Activated CD8-positive, alpha-beta memory T cell treated with anti-CD3 and anti-CD28 coated beads for 36 hours (primary cell): ENCODE data around the gene STARD10. TPM values are rescaled to one million over a fixed set of nuclear protein-coding genes. Genes with fewer than 3 reads are reported as not detected.

Experiments
- CTCF ChIA-PET: fragments of 350-600 bp; sonication (Branson Sonifier 250); formaldehyde crosslinking; loops from one replicate; lab custom pipeline; 2021; ENCODE audit warnings: antibody characterized with exemption; lab: Charles Lee
- POLR2A ChIA-PET: fragments of 350-600 bp; sonication (Branson Sonifier 250); formaldehyde crosslinking; loops from one replicate; lab custom pipeline; 2021; ENCODE audit warnings: antibody characterized with exemption; lab: Charles Lee
- total RNA-seq, 2 experiments: library from RNA; stranded (reverse); gene quantifications; one replicate each; pipeline ENCODE4 v1.2.3, GENCODE V29; 2021

The STARD10 gene
- total RNA-seq, 2 experiments from 2014 or later = 7.8 to 11.4 TPM

GRCh38 chr11:72760539-72761405 lies 33.1 kb downstream of the STARD10 start:
- ChIA-PET CTCF (interaction anchor here (0.9 kb wide), 1 partner anchor 24 kb away, joined by 3 read pairs; no protein-coding TSS in a partner anchor), POLR2A (no interaction called here)

GRCh38 chr11:72759468-72759985 lies 34.3 kb downstream of the STARD10 start:
- ChIA-PET CTCF (no interaction called here), POLR2A (no interaction called here)

- ChIA-PET CTCF (no interaction called here), POLR2A (no interaction called here)
Measured at GRCh38 chr11:72758690-72759389, 35.0 kb downstream of the STARD10 start.

GRCh38 chr11:72758304-72758689 lies 35.5 kb downstream of the STARD10 start:
- POLR2A ChIA-PET = no interaction called here
- CTCF ChIA-PET = interaction anchor here (1.1 kb wide), 1 partner anchor 36 kb away, joined by 3 read pairs; the partner anchor contains the start of gene STARD10

DNA sequence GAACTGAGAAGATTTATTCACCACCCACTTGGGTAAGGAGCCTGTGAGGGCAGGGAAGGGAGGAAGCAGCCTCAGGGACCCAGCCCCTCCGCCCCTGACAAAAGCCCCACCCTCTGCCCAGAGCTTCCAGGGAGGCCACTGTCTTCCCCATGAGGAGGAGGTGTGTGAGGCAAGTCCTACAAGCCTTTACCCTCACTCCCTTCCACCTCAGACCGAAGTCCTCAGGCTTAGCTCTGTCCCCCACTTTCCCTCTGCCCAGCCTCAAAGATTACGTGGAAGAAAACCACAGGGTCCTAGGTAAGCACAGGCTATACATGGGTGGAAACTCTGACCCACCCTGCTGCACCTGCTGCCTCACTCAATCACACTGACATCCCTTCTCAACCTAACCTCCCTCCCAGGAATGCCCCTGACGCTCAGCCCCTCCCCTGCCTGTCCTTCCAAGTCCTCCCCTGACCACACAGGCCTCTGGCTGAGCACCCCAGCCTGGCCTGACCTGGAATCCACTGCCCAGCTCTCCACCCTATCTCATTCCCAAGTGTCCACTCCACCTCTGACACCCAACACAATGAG lies 38.0 kb downstream of the STARD10 start:
- ChIA-PET POLR2A (no interaction called here), CTCF (interaction anchor here (1.0 kb wide), 1 partner anchor 31 kb away, joined by 3 read pairs; no protein-coding TSS in a partner anchor)

DNA sequence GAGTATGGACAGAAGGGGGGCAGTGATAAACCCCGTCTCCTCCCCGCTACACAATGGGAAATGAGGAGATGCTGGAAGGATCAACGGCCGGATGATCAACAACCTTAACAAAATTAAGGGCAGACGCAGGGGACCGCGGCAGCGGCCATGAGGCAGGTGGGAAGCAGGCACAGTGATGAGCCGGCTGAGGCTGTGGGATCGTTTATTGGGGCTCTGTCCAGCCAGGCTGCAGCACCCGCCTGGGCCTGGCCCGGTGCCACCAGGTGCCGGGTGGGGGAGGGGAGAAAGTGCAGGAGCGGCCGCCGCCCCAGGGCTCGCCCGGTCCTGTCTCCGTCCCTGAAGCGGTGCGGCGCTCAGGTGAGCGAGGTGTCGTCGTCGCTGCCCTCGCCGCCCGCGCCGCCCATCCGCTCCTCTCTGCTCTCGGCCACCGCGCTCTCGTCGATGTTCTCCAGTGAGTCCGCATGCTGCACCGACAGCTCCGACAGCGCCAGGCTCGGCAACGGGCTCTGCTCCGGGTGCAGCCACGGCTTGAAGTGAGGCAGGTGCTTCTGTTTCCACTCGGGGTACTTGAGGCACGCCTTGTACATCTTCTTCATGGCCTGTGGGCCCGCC lies 39.2 kb downstream of the STARD10 start:
- POLR2A ChIA-PET = no interaction called here
- CTCF ChIA-PET = no interaction called here

DNA sequence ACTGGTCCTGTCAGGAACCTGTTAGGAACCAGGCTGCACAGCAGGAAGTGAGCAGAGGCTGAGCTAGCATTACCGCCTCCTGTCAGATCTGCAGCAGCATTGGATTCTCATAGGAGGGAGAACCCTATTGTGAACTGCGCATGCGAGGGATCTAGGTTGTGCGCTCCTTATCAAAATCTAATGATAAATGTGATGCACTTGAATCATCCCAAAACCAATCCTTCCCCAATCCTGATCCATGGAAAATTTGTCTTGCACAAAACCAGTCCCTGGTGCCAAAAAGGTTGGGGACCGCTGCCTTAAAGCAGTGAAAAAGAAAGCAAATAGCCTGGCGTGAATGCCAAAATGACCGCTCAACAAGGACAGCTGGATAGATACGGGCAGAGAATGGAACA lies 39.7 kb downstream of the STARD10 start:
- CTCF ChIA-PET = no interaction called here

DNA sequence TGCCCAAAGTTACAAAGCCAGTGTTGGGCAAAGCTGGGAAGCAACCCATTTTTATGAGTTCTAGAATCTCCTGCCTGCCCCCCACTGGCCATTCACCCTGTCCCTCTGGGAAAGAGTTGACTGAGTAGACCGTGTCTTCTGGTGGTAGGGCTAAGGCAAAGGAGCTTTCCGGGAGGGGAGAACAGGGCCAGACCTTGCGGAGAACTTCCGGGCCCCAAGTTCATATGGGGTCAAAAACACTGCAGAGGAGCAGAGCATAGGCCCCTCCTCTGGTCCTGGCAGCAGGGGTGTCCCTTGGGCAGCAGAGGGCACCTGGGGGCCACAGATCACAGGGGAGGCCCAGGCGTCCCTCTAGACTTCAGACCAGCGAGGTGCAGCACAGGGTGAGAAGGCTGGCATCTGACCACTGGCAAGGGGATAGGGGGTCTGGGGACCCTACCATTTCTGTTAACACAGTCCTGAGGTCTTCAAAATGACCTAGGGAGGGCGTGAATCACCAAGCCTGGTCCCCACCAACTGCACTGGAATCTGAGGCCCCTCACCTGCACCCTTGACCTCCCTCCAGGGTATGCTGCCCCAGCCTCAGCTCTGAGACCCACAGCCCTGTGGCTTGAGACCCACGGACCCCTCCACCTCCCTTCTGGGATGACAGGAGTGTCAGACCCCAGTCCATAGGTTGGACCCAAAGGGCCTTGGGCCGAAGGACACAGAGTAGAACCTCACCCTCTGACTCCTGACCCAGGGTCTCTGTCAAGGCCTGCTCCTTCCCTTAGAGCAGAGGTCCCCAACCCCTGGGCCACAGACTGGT lies 40.3 kb downstream of the STARD10 start:
- POLR2A ChIA-PET = no interaction called here
- CTCF ChIA-PET = interaction anchor here (1.9 kb wide), 1 partner anchor 40 kb away, joined by 6 read pairs; the partner anchor contains the start of gene STARD10

More for the DNA sequence above, 39.7 kb downstream of the STARD10 start:
- POLR2A ChIA-PET = no interaction called here

DNA sequence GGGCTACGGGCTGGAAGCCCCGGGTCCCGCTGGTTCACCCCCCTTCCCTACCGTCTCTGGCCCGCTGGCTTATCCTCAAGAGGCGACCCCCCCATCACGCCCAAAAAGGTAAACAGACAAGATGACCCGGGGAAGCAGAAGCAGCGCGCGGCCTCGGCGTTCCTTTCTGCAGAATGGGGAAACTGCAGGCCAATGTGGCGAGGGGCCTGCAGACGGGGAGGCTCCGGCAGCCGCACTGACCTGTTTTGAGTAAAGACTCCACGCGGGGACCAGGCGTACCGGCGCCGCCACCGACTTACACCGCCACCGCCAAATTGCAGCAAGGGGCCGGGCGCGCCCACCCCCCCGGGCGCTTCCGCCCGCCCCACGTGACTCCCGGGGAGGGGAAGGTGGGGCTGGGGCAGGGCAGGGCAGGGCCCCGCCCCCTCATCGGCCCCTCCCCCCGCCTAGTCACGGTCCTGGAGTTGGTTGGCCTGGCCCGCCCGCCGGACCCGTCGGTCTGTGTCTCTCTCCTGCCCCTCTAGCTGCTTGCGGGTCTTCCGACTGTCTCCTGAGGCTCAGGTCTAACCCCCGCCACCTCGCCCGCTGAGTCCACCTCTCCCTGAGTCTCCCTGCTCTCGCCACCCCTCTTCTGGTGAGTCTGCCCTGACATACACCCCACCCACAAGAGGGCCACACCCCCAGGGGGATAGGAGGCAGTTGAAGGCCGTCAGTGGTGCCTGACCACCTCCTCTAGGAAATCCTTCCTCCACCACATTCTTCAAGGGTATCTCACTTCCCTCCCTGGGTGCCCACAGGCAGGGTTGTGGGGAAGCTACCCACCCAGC lies 41.5 kb downstream of the STARD10 start, which contains the start of gene ARAP1:
ARAP1 (minus strand) TSS at position 321 of the 827 bp plus-strand sequence. CDS start 25,280 bp downstream, outside the sequence.
- POLR2A ChIA-PET = interaction anchor here (0.7 kb wide), 1 partner anchor 30 kb away, joined by 3 read pairs; no protein-coding TSS in a partner anchor
- CTCF ChIA-PET = interaction anchor here (1.9 kb wide), 1 partner anchor 42 kb away, joined by 6 read pairs; the partner anchor contains the start of gene STARD10

DNA sequence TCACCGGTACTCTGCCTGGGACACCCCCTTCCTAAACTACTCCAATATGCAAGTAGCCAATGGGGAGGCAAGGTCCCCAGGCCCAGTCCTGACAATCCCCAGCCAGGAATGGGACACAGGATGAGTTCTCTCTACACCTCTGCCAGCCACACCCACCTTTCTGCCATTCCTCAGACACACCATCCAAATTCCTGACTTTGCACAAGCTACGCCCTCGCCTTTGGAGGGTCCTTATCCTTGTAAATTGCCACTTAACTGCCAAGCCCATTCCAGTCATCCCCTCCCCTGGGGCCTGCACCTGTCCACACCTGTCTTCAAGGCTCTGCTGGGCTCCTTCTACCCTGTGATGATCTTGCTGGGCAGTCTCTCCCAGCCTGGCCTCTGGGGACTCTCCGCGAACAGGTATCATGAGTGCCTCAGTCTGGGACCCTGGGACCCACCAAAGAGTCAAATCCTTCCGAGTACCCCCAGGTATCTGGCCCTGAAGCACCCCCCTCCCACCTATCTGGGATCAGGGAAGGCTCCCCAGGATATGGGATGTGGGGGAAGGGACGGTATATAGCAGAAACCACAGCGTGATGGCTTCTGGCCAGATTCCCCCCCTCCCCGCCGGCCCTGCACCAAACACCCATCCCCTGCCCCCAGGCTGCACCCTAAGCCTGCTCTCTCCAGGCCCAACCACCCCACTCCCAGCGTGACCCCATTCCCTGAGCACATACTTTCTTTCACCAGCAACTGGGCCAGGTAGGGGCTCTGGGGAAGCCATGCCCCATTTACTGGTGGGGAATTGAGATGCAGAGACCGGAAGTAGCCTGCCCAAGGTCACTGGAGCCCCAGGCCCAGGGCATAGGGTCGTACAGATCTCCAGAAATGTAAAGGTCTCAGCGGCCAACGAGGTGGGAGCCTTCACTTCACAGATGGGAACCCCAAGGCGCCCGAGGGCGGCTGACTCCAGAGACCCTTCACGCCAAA lies 42.4 kb downstream of the STARD10 start:
- CTCF ChIA-PET = interaction anchor here (0.6 to 1.1 kb wide), 4 partner anchors 15 to 162 kb away, joined by 3 to 5 read pairs (median 3); no protein-coding TSS in a partner anchor
- POLR2A ChIA-PET = interaction anchor here (0.6 kb wide), 1 partner anchor 1037 kb away, joined by 7 read pairs; no protein-coding TSS in a partner anchor

DNA sequence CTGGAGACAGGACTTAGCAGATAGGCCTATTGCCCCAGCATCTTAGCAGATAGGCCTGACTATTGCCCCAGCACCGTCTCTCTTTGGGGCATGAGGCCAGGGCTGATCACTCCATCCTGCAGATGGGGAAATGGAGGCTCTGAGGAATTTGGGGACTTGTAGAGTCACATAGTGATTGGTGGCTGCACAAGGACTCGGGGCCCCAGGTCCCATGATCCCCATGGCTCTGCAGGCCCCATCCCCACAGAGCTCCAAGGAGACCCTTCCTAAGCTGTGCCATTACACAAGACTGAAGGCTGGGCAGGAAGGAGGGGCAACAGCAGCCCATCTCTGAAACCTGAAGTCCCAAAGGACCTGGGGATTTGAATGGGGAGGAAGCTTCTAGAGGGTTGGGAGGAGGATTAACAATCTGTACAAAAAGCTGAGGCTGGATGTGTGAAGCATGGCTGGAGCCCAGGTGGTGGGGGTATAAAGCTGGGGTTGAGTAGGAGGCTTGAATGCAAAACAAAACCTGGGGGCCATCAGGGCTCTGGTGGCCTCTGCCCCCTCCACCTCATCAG lies 43.2 kb downstream of the STARD10 start:
- ChIA-PET POLR2A (interaction anchor here (0.6 kb wide), 1 partner anchor 1038 kb away, joined by 7 read pairs; no protein-coding TSS in a partner anchor), CTCF (interaction anchor here (0.6 to 1.1 kb wide), 4 partner anchors 14 to 161 kb away, joined by 3 to 5 read pairs (median 3); no protein-coding TSS in a partner anchor)

GRCh38 chr11:72750086-72750485 lies 43.8 kb downstream of the STARD10 start:
- POLR2A ChIA-PET = interaction anchor here (0.7 to 0.9 kb wide), 2 partner anchors 26 to 44 kb away, joined by 4 to 7 read pairs; partner anchors contain the start of gene STARD10
- CTCF ChIA-PET = interaction anchor here (0.7 to 1.5 kb wide), 3 partner anchors 25 to 34 kb away, joined by 4 to 5 read pairs (median 5); no protein-coding TSS in a partner anchor

- CTCF ChIA-PET = interaction anchor here (0.7 to 1.4 kb wide), 2 partner anchors 22 to 551 kb away, joined by 3 to 5 read pairs; no protein-coding TSS in a partner anchor
- POLR2A ChIA-PET = no interaction called here
Measured at GRCh38 chr11:72747289-72747855, 46.5 kb downstream of the STARD10 start.

GRCh38 chr11:72746821-72747220 lies 47.0 kb downstream of the STARD10 start:
- POLR2A ChIA-PET = no interaction called here

More at GRCh38 chr11:72746821-72747220, 47.0 kb downstream of the STARD10 start:
- CTCF ChIA-PET = interaction anchor here (0.7 to 1.4 kb wide), 2 partner anchors 22 to 551 kb away, joined by 3 to 5 read pairs; no protein-coding TSS in a partner anchor
